Stimulated activated CD8-positive, alpha-beta memory T cell treated with anti-CD3 and anti-CD28 coated beads, Interleukin-15, amount 100 ng/mL, for 48 hours (primary cell): ENCODE data around the gene EN2.

Experiments used
- DNase-seq, 2 donors: peaks; one replicate each; pipeline ENCODE4 v3.0.0-alpha.2; 2020; ENCODE audit warnings: low read depth in 2 of 2

EN2 gene

DNA sequence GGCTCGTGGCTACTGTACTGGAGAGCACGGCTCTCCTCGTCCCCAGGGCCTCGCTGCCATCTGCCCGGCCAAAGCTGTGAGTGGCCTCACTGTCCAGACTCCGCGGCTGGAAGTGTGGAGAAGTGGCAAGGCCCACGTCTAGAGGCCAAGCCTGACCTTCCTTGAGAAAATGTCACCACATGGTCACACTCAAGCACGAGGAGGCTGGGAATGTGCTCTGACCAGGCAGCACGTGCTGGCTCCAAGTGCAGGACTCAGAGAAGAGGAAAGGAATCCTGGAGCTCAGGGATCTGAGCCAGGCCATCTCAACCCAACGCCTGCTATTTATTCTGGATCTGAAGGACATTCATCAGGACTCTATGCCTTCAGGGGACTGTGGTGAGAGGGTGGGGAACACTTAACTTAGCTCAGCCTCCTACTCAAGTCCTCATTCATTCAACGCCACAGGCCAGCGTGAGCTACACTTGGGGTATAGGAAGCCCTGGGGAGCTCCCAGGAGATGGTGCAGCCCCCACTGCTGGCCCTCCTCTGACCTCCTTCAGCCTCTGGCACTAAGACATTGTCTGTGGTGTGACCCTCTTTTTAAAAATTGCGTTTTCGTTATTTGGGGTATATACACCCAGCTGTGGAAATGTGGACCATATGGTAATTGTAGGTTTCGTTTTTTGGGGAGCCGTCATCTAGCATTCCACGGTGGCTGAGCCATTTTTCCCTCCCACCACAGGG is 29.0 kb downstream of the EN2 start:
- no peak for DNase-seq

DNA sequence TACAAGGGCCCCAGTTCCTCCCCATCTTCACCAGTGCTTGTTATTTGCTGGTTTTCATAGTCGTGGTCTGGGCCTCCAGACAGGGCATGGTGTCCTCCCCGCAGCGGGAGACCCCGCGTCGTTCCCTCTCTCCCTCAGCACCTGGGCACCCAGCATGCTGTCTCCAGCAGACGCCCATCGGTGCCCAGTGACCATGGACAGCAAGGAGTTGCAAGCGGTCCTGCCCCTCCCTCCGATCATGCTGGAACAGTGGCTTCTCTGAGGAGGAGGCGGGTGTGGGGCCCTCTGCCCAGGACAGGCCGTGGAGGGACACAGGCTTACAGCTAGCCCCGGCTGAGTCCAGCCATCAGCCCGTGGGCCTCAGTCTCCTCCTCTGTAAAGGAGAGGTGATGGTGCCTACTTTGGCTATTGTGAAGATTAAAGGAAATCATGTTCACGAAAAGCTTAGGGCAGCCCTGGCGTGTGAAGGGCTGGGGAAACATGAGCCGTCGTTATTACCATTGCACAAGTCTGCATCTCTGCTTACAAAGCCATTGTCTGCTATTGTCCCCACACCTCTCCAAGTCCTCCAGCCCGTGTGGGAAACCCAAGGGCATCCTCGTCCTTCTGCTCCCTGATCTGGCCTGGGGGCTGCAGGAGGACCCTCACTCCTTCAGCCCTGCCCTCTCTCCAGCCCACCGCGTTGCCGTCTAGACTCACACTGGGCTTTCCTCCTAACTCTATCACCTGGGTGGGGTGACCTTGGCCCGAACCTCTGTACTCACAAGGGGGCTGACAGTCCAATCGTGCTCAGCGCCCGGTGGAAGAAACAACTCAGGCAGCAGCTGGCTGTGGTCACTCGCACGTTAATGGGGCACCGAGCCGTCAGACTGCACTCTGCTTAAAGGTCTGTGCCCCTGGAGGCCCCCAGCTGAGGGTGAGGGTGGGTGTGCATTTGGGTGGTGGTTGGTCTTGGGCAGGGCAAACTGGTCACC is 29.9 kb downstream of the EN2 start:
- no peak for DNase-seq

- no peak for DNase-seq
Measured at GRCh38 chr7:155488483-155489127, 30.7 kb downstream of the EN2 start.

- no peak for DNase-seq
Measured at GRCh38 chr7:155489158-155489840, 31.4 kb downstream of the EN2 start.

DNA sequence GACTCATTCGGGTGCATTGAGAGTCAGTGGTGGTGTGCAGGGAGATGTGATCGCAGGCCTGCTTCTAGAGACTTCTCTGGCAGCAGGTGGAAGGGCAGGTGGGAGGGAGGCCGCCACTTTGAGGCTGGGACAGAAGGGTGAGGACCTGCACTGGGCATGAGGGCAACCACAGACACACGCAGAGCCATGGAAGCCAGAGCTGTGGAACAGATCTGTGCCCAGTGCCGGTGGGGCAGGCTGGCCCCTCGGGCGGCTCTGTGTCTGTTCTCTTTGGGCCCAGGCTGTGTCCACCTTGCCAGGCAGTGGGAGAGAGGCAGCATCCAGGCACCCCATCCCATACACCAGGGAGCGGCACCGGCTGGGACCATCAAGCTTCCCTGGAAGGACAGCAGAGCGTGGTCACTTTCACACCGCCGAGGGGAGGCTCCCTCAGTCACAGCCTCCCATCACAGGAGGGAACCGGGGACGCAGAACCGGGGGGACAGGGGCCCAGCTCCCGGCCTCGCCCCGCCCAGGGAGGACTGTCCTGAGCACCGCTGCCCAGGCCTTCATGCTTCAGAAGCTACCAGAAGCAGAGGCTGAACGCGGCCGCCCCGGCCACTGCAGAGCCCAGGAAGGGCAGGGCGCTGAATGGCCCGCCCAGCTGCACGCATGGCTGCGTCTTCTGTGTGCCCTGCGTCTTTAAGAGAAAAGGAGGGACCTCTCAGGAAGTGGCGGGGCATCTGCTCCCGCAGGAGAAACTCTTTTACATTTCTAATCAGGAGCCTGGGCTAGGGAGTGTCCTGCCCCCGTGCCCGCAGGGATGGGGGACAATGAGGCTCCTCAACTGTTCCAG is 32.1 kb downstream of the EN2 start:
- no peak for DNase-seq

DNA sequence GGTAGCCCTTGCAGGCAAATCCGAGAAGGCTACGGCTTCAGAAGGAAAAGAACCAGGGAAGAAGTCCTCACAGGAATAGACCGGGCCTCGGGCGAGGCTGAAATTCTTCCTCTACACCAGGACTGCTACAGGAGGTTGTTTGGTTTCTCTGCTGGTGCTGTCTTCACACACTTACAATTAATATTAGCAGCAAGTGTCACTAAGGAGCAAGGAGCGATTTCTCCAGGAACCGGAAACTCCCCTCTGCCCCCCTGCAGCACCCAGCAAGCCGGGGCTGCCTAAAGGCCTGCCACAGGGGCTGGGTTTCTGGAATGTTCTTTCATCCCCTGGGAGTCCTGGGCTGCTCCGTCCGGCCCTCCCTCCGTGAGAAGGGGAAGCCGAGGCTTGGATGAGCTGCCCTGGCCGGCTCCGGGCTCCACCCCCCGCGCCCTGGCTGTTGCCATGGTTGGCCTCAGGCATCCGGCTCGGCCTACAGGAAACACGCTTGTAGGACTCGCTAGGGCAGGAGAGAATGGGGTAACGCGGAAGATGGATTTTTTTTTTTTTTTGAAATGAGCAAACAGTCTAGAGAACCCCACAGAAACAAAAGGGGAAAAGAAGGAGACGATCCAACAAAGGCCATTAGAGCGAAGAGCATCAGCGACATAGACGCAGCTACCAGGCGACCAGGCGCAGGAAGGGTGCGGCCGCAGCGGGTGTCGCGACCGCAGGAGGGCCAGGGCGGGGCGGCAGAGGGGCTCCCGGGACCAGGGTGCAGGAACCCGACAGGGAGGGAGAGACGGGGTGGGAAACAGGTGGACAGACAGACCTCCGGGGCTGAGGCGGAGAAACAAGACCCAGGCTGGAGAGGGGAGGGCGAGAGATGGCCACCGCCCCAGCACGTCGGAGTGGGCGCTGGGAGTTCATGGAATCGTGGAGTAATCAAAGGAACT is 33.0 kb downstream of the EN2 start:
- DNase-seq, result peak in 1 of 2 donors; percentile 25

GRCh38 chr7:155491812-155492211 is 33.9 kb downstream of the EN2 start:
- no peak for DNase-seq

DNA sequence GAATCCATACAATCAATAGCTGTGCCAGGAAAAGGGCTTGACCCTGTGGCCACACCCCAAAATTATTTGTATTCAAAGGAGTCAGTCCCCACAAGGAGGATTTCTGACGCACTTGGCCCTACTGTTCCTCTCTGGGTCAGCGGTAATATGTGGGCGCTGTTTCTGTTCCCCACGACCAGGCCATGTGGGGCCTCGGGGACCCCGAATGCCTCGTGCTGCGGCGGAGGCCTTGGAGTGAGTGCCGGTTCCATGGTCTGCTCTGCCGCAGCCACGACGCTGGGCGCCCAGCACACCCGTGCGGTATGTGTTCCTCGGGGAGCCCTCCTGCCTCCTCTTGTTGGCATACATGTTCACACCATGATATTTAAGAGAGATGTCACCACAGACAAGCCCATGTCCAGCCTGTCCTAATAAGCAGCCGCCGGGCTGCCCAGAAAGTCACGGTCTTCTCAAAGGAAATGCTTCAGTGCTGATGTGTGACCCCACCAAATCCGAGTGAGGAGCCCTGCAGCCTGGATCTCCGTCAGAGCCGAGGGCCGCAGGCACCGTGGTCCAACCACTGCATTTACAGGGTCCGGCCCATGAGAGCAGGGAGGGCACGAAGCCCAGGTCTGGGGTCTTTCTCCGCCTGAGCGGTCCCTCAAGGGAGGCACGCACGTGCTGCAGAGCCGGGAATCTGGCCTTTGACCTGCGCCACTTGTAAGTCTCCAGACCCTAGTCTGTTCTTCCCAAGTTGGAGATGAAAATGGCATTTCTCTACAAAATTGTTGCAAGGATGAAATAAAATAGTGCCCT is 36.0 kb downstream of the EN2 start:
- no peak for DNase-seq

GRCh38 chr7:155494551-155494950 is 36.6 kb downstream of the EN2 start:
- no peak for DNase-seq

DNA sequence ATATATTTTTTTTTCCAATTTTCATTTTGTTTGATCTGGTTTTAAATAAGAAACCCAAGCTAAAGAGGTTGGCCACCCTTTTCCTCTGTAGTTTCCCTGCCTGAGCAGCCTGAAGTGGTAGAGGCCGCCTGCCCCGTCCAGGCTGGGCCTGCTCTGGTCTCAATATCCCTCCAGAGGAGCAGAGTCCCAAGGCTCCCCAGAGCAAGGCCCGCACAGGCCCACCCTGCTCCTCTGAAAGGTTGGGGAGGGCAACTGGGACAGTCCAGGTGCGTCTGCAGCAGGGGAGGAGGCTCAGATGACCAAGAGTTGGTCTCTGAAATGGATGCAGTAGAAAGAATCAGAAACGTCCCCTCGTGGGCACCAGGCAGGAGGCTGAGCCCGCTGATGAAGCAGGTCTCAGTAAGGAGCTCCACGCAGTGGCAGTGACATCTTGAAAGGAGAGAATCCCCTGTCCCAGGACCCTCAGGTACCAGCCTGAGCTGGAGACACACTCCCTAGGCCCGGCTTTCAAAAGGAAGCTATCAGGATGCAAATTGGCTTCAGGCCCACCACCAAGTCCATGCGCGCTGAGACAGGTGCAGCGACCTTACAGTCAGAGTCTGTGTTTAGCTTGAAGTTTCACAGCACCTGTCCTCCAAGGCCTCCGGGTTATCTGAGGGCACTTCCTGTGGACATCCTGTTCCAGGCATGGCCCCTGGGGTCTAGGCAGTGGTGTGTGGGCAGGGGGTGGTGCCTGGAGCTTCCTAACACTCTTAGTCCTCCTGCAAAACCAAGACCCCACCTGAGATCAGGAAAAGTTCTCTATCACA is 37.7 kb downstream of the EN2 start:
- no peak for DNase-seq

- DNase-seq, result no peak
Measured at GRCh38 chr7:155496267-155497005, 38.5 kb downstream of the EN2 start.

DNA sequence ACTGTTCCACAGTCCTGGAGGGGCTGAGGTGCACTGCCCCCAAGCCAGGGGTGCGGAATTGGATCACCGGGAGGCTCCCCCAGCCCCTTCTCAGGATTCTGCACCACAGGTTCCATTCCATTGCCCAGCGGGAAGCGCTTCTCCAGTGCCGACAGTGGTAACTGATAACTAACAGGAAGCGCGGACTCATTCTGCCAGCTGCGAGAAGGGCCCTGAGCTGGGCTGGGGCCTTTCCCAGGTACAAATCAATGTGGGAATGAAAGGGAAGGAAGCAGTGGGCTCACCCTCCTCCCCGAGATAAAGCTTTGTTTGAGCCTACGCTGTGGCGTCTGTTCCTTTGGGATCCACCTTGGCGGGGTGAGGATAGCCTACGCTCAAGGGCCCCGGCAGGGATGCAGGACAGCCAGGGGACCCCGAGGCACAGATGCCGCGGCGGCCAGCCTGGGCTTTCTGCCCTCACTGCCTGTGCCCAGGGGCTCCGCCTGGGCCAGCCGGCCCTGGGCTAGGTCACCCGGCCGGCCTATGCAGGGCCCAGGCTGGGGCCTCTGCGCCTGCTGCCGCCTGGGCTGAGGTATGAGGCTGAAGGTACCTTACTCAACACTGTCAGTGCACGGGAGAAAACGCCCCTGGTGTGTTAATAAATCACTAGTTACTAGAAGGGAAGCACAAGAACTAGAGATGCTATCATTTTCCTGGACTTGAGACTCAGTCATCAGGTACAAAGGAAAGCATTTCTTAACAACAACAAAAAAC is 39.4 kb downstream of the EN2 start:
- DNase-seq, result no peak

DNA sequence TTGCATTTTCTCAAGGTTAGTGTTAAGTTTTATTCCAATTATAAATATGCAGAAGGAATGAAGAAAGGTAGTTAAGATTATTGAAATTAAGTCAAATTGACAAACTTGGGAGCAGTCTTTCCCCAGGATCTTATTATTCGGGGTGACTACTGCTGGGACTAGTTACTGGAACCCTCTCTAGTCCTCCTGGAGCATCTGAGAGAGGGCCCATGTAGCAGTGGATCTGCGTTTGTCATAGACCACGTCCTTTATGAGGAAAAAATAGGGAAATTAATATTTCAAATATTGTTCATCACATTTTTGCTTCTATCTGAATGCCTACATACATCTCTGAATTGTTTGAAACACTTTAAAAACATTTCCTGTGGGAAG is 47.5 kb downstream of the EN2 start:
- no peak for DNase-seq

DNA sequence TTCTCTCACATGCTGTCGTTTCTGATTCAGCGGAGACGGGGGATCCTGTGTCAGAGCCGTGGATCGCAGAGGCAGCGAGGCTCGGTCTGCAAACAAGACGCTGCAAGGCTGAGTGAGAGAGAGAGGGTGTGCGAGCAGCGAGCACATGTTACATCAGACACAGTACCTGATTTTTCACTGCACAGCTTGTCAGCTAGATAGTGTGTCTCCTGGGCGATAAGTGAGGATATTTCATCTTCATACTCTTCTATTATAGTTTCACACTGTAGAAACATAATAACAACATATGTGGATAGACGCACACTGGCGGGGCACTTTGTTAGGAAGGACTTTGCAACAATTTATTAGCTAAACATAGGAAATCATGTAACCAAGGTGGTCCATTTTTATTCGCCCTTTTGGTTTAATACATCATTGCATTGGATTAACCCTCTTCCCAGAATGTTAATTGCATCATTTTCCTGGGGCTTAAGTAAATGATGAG is 49.0 kb downstream of the EN2 start:
- no peak for DNase-seq

DNA sequence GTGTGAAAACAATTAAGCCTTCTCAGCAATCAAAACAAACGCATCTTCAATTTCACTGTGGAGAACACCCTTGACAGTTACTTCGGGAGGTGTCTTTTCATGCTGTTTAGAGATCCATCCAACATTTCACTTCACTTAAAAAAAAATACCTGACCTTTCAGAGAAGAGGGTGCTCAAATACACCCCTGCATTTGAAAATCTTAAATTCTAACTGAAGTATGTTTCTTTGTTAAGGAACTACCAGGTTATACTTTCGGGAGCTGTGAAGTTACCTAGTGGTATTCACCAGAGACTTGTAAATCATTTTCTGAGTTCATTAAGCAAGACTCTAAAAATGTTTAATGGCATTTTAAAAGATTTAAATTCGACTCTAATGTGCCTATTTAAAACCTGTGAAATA is 49.6 kb downstream of the EN2 start:
- DNase-seq, result no peak
